Subcutaneous abdominal adipose tissue (tissue), 5 donors: Measurements from ENCODE around the gene MSLN.

Source experiments
- H3K27ac ChIP-seq: one replicate; pipeline ENCODE4 v1.7.0; 2013; ENCODE audit warnings: low read depth, mild to moderate bottlenecking, inconsistent platforms, low read length, moderate library complexity
- H3K27me3 ChIP-seq, 5 donors: one replicate each; pipeline ENCODE4 v1.7.0; 2013; ENCODE audit warnings: low read length in 5 of 5, inconsistent platforms in 1 of 5; ENCODE audit not compliant: control insufficient read depth in 5 of 5, insufficient read depth in 4 of 5
- H3K36me3 ChIP-seq, 5 donors: one replicate each; pipeline ENCODE4 v1.7.0; 2013; ENCODE audit warnings: low read length in 5 of 5; ENCODE audit not compliant: control insufficient read depth in 5 of 5, insufficient read depth in 5 of 5
- H3K4me1 ChIP-seq, 5 donors: one replicate each; pipeline ENCODE4 v1.7.0; 2013; ENCODE audit warnings: low read length in 5 of 5, mild to moderate bottlenecking in 3 of 5, moderate library complexity in 1 of 5; ENCODE audit not compliant: control insufficient read depth in 5 of 5, insufficient read depth in 5 of 5
- H3K4me3 ChIP-seq, 5 donors: one replicate each; pipeline ENCODE4 v1.7.0; 2013; ENCODE audit warnings: low read length in 5 of 5, low read depth in 1 of 5
- H3K9ac ChIP-seq, 5 donors: one replicate each; pipeline ENCODE4 v1.7.0; 2013; ENCODE audit warnings: low read length in 5 of 5, mild to moderate bottlenecking in 4 of 5, moderate library complexity in 3 of 5
- H3K9me3 ChIP-seq, 5 donors: one replicate each; pipeline ENCODE4 v1.7.0; 2013; ENCODE audit warnings: low read length in 5 of 5; ENCODE audit not compliant: control insufficient read depth in 5 of 5
- donor health status: healthy.
- donor health status: healthy.
- donor health status: healthy.
- donor health status: healthy.
- donor health status: healthy.

MSLN gene

DNA sequence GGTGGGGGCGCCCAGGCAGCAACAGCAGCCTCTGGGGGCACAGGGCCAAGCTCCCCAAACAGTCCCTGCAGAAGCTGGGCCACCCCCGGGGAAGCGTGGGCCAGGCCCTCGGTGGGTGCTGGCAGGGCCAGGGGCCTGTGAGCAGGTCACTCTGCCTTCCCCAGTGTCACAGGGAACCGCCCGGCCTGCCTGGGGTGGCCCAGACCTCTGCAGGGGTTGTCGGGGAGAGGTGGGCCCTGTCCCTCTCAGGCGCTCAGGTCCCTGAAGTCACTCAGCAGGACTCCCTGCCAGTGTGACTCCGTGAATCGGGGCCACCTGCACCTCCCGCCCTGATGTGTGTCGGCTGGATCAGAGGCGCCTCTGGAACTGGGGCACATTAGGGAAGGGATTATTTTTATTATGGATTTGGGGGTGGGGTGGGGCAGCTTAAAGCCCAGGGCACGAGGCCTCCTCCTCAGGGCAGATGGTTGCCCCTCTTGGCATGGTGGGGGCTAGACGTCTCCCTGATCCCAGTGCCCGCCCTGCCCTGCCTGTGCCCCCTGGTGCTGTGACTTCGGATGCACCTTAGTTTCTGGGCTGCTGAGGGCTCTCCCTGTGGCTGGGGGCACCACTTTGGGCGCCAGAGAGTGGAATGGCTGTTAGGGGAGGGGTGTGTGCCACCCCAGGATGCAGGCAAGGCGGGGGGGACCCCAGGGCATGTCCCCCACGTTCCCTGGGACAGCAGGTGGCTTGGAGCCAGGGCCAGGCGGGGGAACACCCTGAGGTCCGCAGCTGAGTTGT is 41.2 kb downstream of the MSLN start:
- no peak overlapping the region for H3K9ac ChIP-seq
- H3K9me3 ChIP-seq = no peaks in the 10 kb centered on the region
- H3K4me1 ChIP-seq = peaks cover 0 to 10% (median 0%) of the 10 kb centered on the region in 5 donors
- H3K36me3 ChIP-seq = no peaks in the 10 kb centered on the region
- no peak overlapping the region for H3K4me3 ChIP-seq
- H3K27me3 ChIP-seq = peaks cover 41 to 55% (median 51%) of the 10 kb centered on the region in 5 donors
- no peak overlapping the region for H3K27ac ChIP-seq

DNA sequence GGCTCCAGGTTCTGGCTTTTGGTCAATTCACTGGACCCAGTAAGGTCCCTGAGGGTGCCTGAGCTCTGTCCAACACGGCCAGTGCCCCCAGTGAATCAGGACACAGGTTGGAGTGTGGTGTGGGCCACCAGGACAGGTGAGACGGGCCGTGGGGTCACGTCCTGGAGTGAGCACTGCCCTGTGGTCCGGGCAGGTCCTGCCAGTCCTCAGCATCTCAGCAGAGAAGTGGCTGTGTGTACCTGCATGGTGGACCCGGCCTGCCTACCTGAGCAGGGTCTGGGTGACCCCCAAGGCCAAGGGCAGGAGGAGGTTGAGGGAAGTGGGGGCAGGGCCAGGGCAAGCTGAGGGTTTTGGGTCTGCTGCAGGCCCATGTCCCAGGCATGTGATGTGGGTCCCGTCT is 41.9 kb downstream of the MSLN start:
- peaks cover 41 to 55% (median 49%) of the 10 kb centered on the region in 5 donors for H3K27me3 ChIP-seq
- no peak overlapping the region for H3K9ac ChIP-seq
- no peaks in the 10 kb centered on the region for H3K36me3 ChIP-seq

DNA sequence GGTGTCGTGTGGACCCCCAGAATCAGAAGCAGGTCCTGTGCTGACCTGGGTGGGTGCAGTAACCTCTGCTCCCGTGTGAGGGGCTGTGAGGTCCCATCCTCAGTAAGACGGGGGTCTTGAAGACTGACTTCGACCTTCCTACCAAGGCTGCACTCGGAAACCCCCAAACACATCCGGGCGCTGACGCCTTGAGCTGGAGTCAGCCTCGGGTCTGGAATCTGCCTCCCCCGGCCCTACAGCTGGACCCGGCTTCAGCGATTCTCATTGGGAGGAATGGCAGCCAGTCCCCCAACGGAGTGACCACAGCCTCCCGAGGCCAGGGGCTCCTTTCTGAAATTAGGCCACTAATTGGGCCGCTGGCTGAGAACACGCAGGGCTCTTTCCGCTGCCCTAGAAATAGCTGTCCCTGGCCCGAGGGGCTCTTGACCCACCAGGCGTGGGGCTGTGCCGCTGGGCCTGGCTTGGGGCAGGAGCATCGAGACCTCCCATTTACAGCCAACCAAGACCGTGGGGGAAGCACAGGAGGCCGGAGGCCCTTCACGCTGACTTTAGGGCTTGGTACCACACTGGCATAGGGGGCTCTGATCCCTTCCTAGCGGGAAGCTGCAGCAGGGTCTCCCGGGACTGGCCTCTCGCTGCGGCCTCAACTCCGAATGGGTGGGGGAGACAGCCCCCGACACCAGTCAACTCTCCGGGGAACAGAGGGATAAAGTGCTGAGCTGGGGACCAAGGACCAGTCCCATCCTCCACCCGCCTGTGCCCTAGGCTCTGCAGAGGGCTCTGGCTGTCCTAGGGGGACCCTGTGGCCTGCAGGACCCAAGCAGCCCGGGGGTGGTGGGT is 42.6 kb downstream of the MSLN start:
- H3K4me1 ChIP-seq = peaks cover 0 to 18% (median 9%) of the 10 kb centered on the region in 5 donors
- peaks cover 41 to 55% (median 49%) of the 10 kb centered on the region in 5 donors for H3K27me3 ChIP-seq
- no peak overlapping the region for H3K9ac ChIP-seq
- no peak overlapping the region for H3K4me3 ChIP-seq
- H3K9me3 ChIP-seq = no peaks in the 10 kb centered on the region
- no peak overlapping the region for H3K27ac ChIP-seq
- H3K36me3 ChIP-seq = no peaks in the 10 kb centered on the region

More for the DNA sequence above, 41.9 kb downstream of the MSLN start:
- no peak overlapping the region for H3K4me3 ChIP-seq
- H3K27ac ChIP-seq = no peak overlapping the region
- no peaks in the 10 kb centered on the region for H3K9me3 ChIP-seq
- peaks cover 0 to 14% (median 6%) of the 10 kb centered on the region in 5 donors for H3K4me1 ChIP-seq

DNA sequence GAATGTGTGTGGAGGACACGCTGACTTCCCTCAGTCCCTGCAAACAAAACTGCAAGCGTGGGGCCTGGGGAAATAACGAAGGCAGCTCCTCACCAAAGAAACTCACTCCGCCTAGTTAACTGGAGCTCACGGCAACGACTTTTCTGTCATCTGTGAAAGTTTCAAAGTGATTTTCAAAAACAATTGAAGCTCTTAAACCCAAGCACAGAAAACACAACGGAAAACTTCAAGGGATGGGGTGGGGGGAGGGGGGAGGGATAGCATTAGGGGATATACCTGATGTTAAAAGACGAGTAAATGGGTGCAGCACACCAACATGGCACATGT is 43.2 kb downstream of the MSLN start:
- Histone ChIP-seq H3K4me1 (peaks cover 0 to 23% (median 13%) of the 10 kb centered on the region in 5 donors), H3K4me3 (no peak overlapping the region), H3K27ac (no peak overlapping the region), H3K36me3 (no peaks in the 10 kb centered on the region), H3K27me3 (peaks cover 40 to 53% (median 49%) of the 10 kb centered on the region in 5 donors), H3K9ac (no peak overlapping the region), H3K9me3 (no peaks in the 10 kb centered on the region)

DNA sequence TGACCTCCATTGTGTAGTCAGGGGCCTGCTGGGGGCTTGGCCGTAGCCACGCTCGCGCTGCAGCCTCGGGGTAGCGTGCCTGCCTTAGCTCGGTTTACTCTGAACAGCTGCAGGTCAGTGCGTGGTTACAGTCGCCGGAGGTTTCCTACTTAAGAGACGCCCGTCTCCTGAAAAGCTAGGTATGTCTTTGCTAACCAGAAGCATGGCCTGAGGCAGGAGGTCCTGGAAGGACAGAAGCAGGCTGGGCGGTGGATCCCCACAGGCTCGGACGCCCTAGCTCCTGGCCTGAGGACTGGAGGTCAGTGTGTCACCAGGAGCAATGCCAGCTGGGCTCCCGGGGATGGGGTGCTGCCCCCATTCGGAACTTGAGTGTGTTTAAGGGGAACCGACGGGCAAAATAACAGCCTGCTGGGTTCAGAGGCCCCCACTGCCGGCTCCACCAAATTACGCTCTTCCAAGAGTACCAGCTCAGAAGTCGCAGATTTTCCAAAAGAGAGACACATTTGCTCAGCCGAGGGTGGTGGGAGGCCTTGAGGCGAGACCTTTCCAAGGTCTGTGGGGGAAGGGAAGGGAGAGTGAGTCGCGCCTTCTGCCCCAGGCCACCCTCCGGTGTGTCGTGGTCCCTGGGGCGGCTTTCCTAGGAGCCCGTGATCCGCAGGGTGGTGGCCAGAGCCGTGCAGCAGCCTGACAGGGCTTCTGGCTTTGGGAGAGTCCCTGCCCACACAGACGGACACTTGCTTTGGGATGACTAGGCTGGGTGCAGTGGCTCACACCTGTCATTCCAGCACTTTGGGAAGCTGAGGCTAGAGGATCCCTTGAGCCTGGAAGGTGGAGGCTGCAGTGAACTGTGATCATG is 43.9 kb downstream of the MSLN start:
- Histone ChIP-seq H3K9ac (no peak overlapping the region), H3K9me3 (no peaks in the 10 kb centered on the region), H3K36me3 (no peaks in the 10 kb centered on the region), H3K27me3 (peaks cover 34 to 46% (median 43%) of the 10 kb centered on the region in 5 donors), H3K27ac (no peak overlapping the region), H3K4me3 (no peak overlapping the region), H3K4me1 (peaks cover 0 to 25% (median 13%) of the 10 kb centered on the region in 5 donors)

DNA sequence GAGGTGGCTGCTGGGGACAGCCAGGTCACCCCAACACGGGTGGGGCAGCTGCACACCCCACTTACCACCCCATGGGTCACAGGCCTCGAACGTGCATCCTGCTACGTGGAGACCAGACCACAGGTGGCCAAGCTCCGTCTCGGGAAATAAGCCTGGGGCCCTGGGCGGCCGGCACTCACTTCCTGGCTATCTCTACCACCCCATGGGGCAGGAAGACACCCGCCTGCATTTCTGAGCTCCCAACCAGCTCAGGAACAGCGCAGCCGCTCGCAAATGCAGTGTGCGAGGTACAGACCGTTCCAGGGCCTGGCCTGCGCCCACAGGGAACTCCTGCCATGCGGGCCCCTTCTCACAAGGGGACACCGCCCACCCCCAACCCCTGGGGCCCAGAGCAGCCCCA is 44.9 kb downstream of the MSLN start:
- Histone ChIP-seq H3K27me3 (peaks cover 29 to 39% (median 37%) of the 10 kb centered on the region in 5 donors), H3K9me3 (no peaks in the 10 kb centered on the region), H3K27ac (no peak overlapping the region), H3K9ac (no peak overlapping the region), H3K4me1 (peaks cover 0 to 25% (median 13%) of the 10 kb centered on the region in 5 donors), H3K36me3 (no peaks in the 10 kb centered on the region), H3K4me3 (no peak overlapping the region)

DNA sequence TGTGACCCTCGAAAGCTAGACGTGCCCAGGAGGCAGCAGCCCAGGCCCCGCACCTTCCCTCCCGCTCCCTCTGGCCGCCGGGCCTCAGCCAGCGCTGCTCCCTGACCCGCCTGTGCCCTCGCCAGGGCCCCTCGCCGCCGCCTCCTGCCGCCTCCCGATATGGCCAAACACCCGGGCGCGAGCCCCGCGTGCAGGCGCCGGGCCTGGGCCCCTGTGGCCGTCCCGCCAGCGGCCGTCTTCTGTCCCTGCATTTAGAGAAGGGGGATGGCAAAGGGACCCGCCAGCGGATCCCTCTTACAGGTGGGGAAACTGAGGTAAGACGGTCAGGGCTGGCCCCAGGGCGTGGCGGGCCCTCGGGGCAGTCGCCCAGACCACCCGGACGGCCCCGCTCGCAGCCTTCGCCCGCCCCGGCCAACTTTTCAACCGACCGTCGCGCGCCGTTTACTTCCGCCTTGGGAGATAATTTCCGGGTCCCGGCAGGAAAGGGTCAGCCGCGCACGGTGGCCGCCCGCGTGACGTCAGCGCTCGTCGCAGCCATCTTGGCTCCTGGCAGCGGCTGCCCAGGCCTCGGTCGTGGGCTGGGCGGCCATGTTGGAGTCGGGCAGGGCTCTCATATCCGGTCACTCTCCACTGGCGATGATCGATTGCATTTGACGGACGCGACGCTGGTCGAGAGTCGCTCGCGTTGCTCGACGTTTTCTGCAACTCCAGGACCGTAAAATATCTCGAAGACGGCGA is 47.0 kb downstream of the MSLN start:
- Histone ChIP-seq H3K4me3 (peak overlapping the region; percentile 80 to 87 (median 83)), H3K27ac (peak overlapping the region; percentile 76), H3K4me1 (peaks cover 0 to 25% (median 13%) of the 10 kb centered on the region in 5 donors), H3K9ac (peak overlapping the region; percentile 38 to 90 (median 88)), H3K9me3 (peaks cover 0 to 9% (median 4%) of the 10 kb centered on the region in 5 donors), H3K27me3 (peaks cover 12 to 27% (median 18%) of the 10 kb centered on the region in 5 donors), H3K36me3 (no peaks in the 10 kb centered on the region)

DNA sequence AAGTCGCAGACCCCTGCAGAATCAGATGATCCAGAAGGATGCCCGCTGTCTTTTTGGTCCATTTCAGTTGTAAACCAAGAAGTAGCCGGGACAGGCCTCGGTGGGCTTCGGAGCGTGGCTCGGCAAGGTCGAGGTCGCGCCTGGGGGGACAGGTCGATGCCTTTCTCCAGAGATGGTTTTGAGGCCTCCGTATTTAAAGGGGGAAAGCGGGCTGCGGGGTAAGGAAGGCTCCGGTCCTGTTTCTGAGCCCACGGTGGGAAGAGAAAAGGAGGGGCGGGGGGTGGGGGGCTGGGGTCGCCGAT is 47.5 kb downstream of the MSLN start:
- Histone ChIP-seq H3K27ac (peak overlapping the region; percentile 76), H3K4me1 (peaks cover 0 to 25% (median 13%) of the 10 kb centered on the region in 5 donors), H3K4me3 (peak overlapping the region; percentile 79 to 85 (median 83)), H3K27me3 (peaks cover 7 to 26% (median 18%) of the 10 kb centered on the region in 5 donors), H3K9ac (peak overlapping the region in 1 of 5 donors; percentile 47), H3K36me3 (no peaks in the 10 kb centered on the region), H3K9me3 (peaks cover 0 to 9% (median 4%) of the 10 kb centered on the region in 5 donors)

DNA sequence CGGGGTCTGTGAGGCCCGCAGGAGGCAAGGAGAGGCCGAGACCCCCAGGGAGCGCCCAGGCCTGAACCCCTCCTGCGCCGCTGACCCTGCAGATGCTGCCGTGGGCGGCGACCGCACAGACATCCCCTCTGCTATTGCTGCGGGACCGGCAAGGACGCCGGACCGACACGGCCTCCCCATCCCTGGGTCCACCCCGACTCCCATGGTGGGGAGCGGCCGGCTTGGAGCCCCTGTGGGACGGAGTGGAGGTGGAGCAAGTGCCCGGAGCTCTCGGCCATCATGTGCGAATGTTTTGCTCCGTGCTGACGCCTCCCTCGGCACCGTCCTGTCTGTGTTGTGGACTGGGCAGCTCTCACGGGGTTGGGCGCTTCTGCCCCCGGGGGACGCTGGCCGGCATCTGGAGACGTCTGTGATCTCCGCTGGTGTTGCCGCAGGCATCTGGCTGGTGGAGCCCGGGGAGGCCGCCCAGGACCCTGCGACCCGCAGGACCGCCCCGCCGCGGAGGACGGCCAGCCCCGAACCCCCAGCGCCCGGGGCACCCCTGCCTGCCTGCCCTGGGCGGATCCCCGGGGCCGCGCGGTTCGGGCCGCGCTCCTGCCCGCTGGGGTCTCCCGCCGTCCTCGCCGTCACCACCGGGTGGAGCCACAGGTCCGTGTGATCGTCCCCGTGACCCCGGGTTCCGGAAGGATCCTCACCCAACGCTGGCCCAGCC is 52.8 kb downstream of the MSLN start:
- H3K36me3 ChIP-seq = no peaks in the 10 kb centered on the region

More for the DNA sequence above, 52.8 kb downstream of the MSLN start:
- Histone ChIP-seq H3K4me1 (peaks cover 0 to 15% (median 3%) of the 10 kb centered on the region in 5 donors), H3K9ac (no peak overlapping the region), H3K9me3 (peaks cover 0 to 9% (median 4%) of the 10 kb centered on the region in 5 donors), H3K27me3 (peaks cover 33 to 53% (median 44%) of the 10 kb centered on the region in 5 donors), H3K27ac (no peak overlapping the region), H3K4me3 (peak overlapping the region in 1 of 5 donors; percentile 24)
